Neural cell (in vitro differentiated cells): ENCODE measurements around the gene PACC1. TPM values are rescaled to one million over a fixed set of nuclear protein-coding genes. Genes with fewer than 3 reads are reported as not detected.

Source experiments
- H2AFZ ChIP-seq: fragments of 200-600, 300-800 bp; sonication (generic), shearing (Covaris generic); 2 replicates; pipeline ENCODE4 v1.6.0; 2014; ENCODE audit warnings: low read depth, mild to moderate bottlenecking, antibody characterized with exemption, low read length, moderate library complexity
- H3F3A ChIP-seq: fragments of 200-600 bp; shearing (Covaris generic); 2 replicates; pipeline ENCODE4 v1.6.1; 2016; ENCODE audit warnings: mild to moderate bottlenecking, moderate library complexity, mixed read lengths, antibody characterized with exemption, low read length; ENCODE audit not compliant: insufficient read depth, poor library complexity, severe bottlenecking
- H3K27ac ChIP-seq: fragments of 200-600, 300-800 bp; sonication (generic), shearing (Covaris generic); 2 replicates; pipeline ENCODE4 v1.5.1; 2014; ENCODE audit warnings: mild to moderate bottlenecking, low read length, moderate library complexity
- H3K27me3 ChIP-seq: fragments of 300-800, 200-600 bp; sonication (generic), shearing (Covaris generic); 2 replicates; pipeline ENCODE4 v1.6.0; 2014; ENCODE audit warnings: mild to moderate bottlenecking, low read depth, low read length, moderate library complexity; ENCODE audit not compliant: insufficient read depth
- H3K36me3 ChIP-seq: fragments of 300-800, 200-600 bp; sonication (generic), shearing (Covaris generic); 2 replicates; pipeline ENCODE4 v1.5.1; 2014; ENCODE audit warnings: mild to moderate bottlenecking, antibody characterized with exemption, low read length, moderate library complexity; ENCODE audit not compliant: insufficient read depth
- H3K4me2 ChIP-seq: fragments of 300-800, 200-600 bp; sonication (generic), shearing (Covaris generic); 2 replicates; pipeline ENCODE4 v1.6.0; 2014; ENCODE audit warnings: mild to moderate bottlenecking, low read length
- H3K4me3 ChIP-seq: fragments of 300-800, 200-600 bp; sonication (generic), shearing (Covaris generic); 2 replicates; pipeline ENCODE4 v1.5.1; 2014; ENCODE audit warnings: mild to moderate bottlenecking, low read length, moderate library complexity
- H3K79me2 ChIP-seq: fragments of 200-600 bp; shearing (Covaris generic); replicated peaks from 2 replicates; pipeline ENCODE4 v1.6.0; 2014; ENCODE audit warnings: mild to moderate bottlenecking, low read length, moderate library complexity; ENCODE audit not compliant: insufficient read depth
- H3K9ac ChIP-seq: fragments of 300-800, 200-600 bp; sonication (generic), shearing (Covaris generic); 2 replicates; pipeline ENCODE4 v1.6.1; 2016; ENCODE audit warnings: mild to moderate bottlenecking, low read length, mixed read lengths
- H3K9me2 ChIP-seq: fragments of 200-600 bp; shearing (Covaris generic); 2 replicates; pipeline ENCODE4 v1.6.1; 2016; ENCODE audit warnings: mild to moderate bottlenecking, low read length, mixed read lengths; ENCODE audit not compliant: insufficient read depth
- H3K9me3 ChIP-seq: fragments of 200-600, 300-800 bp; sonication (generic), shearing (Covaris generic); 2 replicates; pipeline ENCODE4 v1.6.1; 2016; ENCODE audit warnings: mild to moderate bottlenecking, mixed run types, low read length, moderate library complexity, mixed read lengths
- H4K20me1 ChIP-seq: fragments of 200-600 bp; shearing (Covaris generic); 2 replicates; pipeline ENCODE4 v1.6.1; 2016; ENCODE audit warnings: mild to moderate bottlenecking, mixed run types; ENCODE audit not compliant: insufficient read depth
- EP300 ChIP-seq: fragments of 450-650 bp; conservative IDR thresholded peaks from 2 replicates; pipeline ENCODE4 v1.6.1; 2014; ENCODE audit warnings: antibody characterized with exemption, mild to moderate bottlenecking, moderate library complexity; ENCODE audit not compliant: poor library complexity, severe bottlenecking
- EZH2 ChIP-seq: fragments of 200-600, 300-800 bp; shearing (Covaris generic), sonication (generic); IDR thresholded peaks from 2 replicates; pipeline ENCODE4 v1.6.1; 2014; ENCODE audit warnings: antibody characterized with exemption, low read length, borderline replicate concordance, mild to moderate bottlenecking; ENCODE audit not compliant: insufficient read depth, poor library complexity, severe bottlenecking
- MXI1 ChIP-seq: fragments of 450-650 bp; conservative IDR thresholded peaks from 2 replicates; pipeline ENCODE4 v1.6.1; 2014; ENCODE audit warnings: antibody characterized with exemption, mild to moderate bottlenecking; ENCODE audit not compliant: poor library complexity, severe bottlenecking
- POLR2AphosphoS5 ChIP-seq: IDR thresholded peaks from 2 replicates; pipeline ENCODE4 v1.6.1; 2012
- RAD21 ChIP-seq: fragments of 450-650 bp; conservative IDR thresholded peaks from 2 replicates; pipeline ENCODE4 v1.6.1; 2014; ENCODE audit warnings: antibody characterized with exemption, mild to moderate bottlenecking, moderate library complexity
- REST ChIP-seq: IDR thresholded peaks from 2 replicates; pipeline ENCODE4 v1.6.1; 2012; ENCODE audit warnings: borderline replicate concordance
- SMC3 ChIP-seq: fragments of 450-650 bp; conservative IDR thresholded peaks from 2 replicates; pipeline ENCODE4 v1.6.1; 2014; ENCODE audit warnings: antibody characterized with exemption, mild to moderate bottlenecking, moderate library complexity; ENCODE audit not compliant: poor library complexity
- TAF1 ChIP-seq: IDR thresholded peaks from 2 replicates; pipeline ENCODE4 v1.6.1; 2012; ENCODE audit warnings: low read depth
- polyA plus RNA-seq: library from polyadenylated mRNA; depleted of rRNA; stranded (reverse); fragments of >200 nt; gene quantifications from 2 replicates; pipeline ENCODE4 v1.2.3, GENCODE V29; 2014
- TF ChIP-seq, protein P1 (sequence below): fragments of 450-650 bp; IDR thresholded peaks from 2 replicates; pipeline ENCODE4 v1.5.1; 2014; ENCODE audit warnings: antibody characterized with exemption, mild to moderate bottlenecking, moderate library complexity; ENCODE audit not compliant: poor library complexity, severe bottlenecking

The PACC1 gene
- polyA plus RNA-seq, 1 donor from 2014 or later, result 33.3 TPM

DNA sequence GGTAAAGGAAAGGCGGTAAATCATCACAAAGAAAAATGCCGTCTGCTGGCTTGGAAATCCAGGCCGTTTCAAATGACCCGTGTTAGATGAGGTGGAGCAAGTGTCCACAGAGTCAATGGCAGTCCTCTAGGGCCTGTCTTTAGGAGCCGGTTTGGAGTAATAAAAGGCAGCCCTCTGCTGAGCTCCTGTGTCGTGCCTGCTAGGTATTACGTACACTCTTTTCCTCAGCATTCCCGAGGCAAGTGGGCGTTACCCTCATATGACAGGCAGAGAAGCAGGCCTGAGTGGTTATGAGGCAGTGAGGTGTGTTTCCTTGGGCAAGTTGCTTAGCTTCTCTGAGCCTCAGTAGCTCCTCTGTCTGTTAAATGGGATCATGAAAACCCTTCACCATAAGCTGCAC is 25.7 kb upstream of the PACC1 start:
- Histone ChIP-seq H3K9me3 (no peaks in the 10 kb centered on the region), H3K27ac (no peak overlapping the region), H3K4me3 (no peak overlapping the region), H4K20me1 (no peaks in the 10 kb centered on the region), H3K79me2 (no peaks in the 10 kb centered on the region), H3K36me3 (no peaks in the 10 kb centered on the region), H3K9me2 (no peaks in the 10 kb centered on the region), H2AFZ (no peak overlapping the region), H3K4me2 (no peak overlapping the region), H3F3A (no peaks in the 10 kb centered on the region), H3K9ac (no peak overlapping the region), H3K27me3 (no peaks in the 10 kb centered on the region)
- TF ChIP-seq MXI1 (no peak), SMC3 (no peak), RAD21 (no peak), TAF1 (no peak), REST (no peak), EZH2 (no peak), EP300 (no peak), POLR2AphosphoS5 (no peak)
- TF ChIP-seq, protein P1, sequence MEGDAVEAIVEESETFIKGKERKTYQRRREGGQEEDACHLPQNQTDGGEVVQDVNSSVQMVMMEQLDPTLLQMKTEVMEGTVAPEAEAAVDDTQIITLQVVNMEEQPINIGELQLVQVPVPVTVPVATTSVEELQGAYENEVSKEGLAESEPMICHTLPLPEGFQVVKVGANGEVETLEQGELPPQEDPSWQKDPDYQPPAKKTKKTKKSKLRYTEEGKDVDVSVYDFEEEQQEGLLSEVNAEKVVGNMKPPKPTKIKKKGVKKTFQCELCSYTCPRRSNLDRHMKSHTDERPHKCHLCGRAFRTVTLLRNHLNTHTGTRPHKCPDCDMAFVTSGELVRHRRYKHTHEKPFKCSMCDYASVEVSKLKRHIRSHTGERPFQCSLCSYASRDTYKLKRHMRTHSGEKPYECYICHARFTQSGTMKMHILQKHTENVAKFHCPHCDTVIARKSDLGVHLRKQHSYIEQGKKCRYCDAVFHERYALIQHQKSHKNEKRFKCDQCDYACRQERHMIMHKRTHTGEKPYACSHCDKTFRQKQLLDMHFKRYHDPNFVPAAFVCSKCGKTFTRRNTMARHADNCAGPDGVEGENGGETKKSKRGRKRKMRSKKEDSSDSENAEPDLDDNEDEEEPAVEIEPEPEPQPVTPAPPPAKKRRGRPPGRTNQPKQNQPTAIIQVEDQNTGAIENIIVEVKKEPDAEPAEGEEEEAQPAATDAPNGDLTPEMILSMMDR, result no peak

DNA sequence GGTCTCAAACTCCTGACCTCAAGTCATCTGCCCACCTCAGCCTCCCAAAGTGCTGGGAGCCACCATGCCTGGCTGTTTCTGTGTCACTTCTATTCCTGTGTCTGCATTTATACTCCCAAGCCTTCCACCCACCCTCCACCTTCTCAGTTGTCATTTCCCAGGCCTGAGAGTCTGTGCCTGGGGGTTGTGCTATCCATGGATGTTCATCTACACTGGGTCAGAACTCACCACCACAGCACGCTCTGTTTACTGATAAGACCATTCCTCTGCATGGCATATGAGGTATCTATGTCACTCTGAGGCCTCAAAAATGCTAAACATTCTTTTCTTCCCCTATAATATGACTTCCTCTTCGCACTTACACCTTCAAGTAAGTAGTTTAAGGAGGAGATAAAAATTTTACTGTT is 24.1 kb upstream of the PACC1 start:
- H3K27me3 ChIP-seq, result no peaks in the 10 kb centered on the region
- no peak overlapping the region for H2AFZ ChIP-seq
- no peak overlapping the region for H3K4me2 ChIP-seq
- no peaks in the 10 kb centered on the region for H3F3A ChIP-seq
- no peaks in the 10 kb centered on the region for H3K79me2 ChIP-seq
- no peaks in the 10 kb centered on the region for H3K36me3 ChIP-seq
- no peaks in the 10 kb centered on the region for H4K20me1 ChIP-seq
- H3K9me2 ChIP-seq, result no peaks in the 10 kb centered on the region
- H3K9me3 ChIP-seq, result no peaks in the 10 kb centered on the region
- H3K27ac ChIP-seq, result no peak overlapping the region
- no peak overlapping the region for H3K4me3 ChIP-seq
- no peak overlapping the region for H3K9ac ChIP-seq
- no peak for TF ChIP-seq EZH2
